ENCODE data around the gene RBMX.

Gene RBMX

GRCh38 chrX:136829413-136829812 lies 51.1 kb downstream of the RBMX start:
- peak; percentile 46 to 58 for DNase-seq

- DNase-seq: peak; percentile 74 to 77
Measured at GRCh38 chrX:136828830-136829229, 51.7 kb downstream of the RBMX start.

GRCh38 chrX:136827026-136827425 lies 53.5 kb downstream of the RBMX start:
- DNase-seq: no peak

GRCh38 chrX:136825771-136826170 lies 54.8 kb downstream of the RBMX start:
- peak; percentile 52 to 60 for DNase-seq

Data from inflammatory macrophage (primary cell).